Cardiac muscle cell (in vitro differentiated cells and primary cell): ENCODE data around the gene LUC7L3. TPM values are rescaled to one million over a fixed set of nuclear protein-coding genes. Genes with fewer than 3 reads are reported as not detected.

Experiments used
- DNase-seq, 2 donors: peaks; one replicate each; pipeline versions ENCODE4 v3.0.0 to v3.0.0-alpha.2; 2010 to 2017; ENCODE audit warnings: low read depth in 1 of 2, low spot score in 1 of 2
- H3K27ac ChIP-seq: fragments of 200-600 bp; sonication (generic); 2 replicates; pipeline ENCODE4 v1.5.1; 2016
- H3K27me3 ChIP-seq: fragments of 200-600 bp; sonication (generic); 2 replicates; pipeline ENCODE4 v1.6.0; 2016; ENCODE audit warnings: control low read depth
- H3K36me3 ChIP-seq: fragments of 200-600 bp; sonication (generic); 2 replicates; pipeline ENCODE4 v1.5.1; 2016; ENCODE audit warnings: control low read depth
- H3K4me1 ChIP-seq: fragments of 200-600 bp; sonication (generic); 2 replicates; pipeline ENCODE4 v1.8.1; 2017; ENCODE audit warnings: low read depth, mild to moderate bottlenecking, mixed run types
- H3K4me3 ChIP-seq: fragments of 200-600 bp; sonication (generic); 2 replicates; pipeline ENCODE4 v1.5.1; 2016; ENCODE audit warnings: mild to moderate bottlenecking
- H3K9me3 ChIP-seq: fragments of 200-600 bp; sonication (generic); 2 replicates; pipeline ENCODE4 v1.5.1; 2017; ENCODE audit warnings: low read depth, mild to moderate bottlenecking, control low read depth
- CTCF ChIP-seq: IDR thresholded peaks from 2 replicates; pipeline ENCODE4 v1.5.1; 2012; ENCODE audit warnings: low read depth, mild to moderate bottlenecking, low read length
- polyA plus RNA-seq: library from polyadenylated mRNA; unstranded; fragments of >200 nt; fragmentation: Nextera tagmentation; extraction: Ambion mirVana; gene quantifications from 2 replicates; pipeline ENCODE4 v1.2.1, GENCODE V29; 2016
- total RNA-seq: library from RNA; depleted of rRNA; stranded (reverse); fragments of >200 nt; gene quantifications from 2 replicates; pipeline ENCODE4 v1.2.3, GENCODE V29; 2016

LUC7L3 gene
- total and polyA plus RNA-seq, 2 experiments from 2014 or later, result 289 to 398 TPM

- H3K9me3 ChIP-seq, result no peaks in the 10 kb centered on the region
- H3K4me1 ChIP-seq, result peaks cover 19% of the 10 kb centered on the region
- DNase-seq, result no peak
- H3K36me3 ChIP-seq, result no peaks in the 10 kb centered on the region
- H3K4me3 ChIP-seq, result no peak overlapping the region
- no peak overlapping the region for H3K27ac ChIP-seq
- H3K27me3 ChIP-seq, result no peaks in the 10 kb centered on the region
- TF ChIP-seq CTCF, result no peak
Observed at GRCh38 chr17:50710025-50710424, 9.4 kb upstream of the LUC7L3 start.

DNA sequence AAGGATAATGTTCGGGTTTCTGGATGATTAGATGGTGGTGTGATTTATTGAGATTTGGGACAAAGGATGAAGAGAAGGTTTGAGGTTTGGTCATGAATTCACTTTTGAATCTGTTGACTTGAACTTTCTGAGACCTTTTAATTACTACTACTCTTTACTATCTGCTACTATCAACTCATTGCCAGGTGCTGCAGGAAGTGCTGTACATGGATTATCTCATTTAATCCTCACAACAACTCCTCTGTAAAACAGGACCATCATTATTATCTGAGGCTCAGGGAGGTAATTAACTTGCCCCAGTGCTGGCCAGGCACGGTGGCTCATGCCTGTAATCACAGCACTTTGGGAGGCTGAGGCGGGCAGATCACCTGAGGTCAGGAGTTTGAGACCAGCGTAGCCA, 8.8 kb upstream of the LUC7L3 start:
- no peak for TF ChIP-seq CTCF
- Histone ChIP-seq H3K4me3 (no peak overlapping the region), H3K4me1 (peaks cover 19% of the 10 kb centered on the region), H3K9me3 (no peaks in the 10 kb centered on the region), H3K27ac (no peak overlapping the region), H3K27me3 (no peaks in the 10 kb centered on the region), H3K36me3 (no peaks in the 10 kb centered on the region)
- no peak for DNase-seq

DNA sequence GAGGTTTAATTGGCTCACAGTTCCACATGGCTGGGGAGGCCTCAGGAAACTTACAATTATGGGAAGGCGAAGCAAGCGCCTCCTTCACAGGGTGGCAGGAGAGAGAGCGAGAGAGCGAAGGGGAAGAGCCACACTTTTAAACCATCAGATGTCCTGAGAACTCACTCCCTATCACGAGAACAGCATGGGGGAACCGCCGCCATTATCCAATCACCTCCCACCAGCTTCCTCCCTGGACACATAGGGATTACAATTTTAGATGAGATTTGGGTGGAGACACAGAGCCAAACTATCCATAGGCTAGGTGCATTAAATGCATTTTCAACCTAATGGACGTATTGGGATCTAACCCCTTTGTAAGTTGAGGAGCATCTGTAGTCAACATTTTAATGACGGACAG, 6.8 kb upstream of the LUC7L3 start:
- H3K9me3 ChIP-seq, result no peaks in the 10 kb centered on the region
- peaks cover 19% of the 10 kb centered on the region for H3K4me1 ChIP-seq
- DNase-seq, result no peak
- H3K4me3 ChIP-seq, result no peak overlapping the region
- TF ChIP-seq CTCF, result no peak
- H3K27ac ChIP-seq, result no peak overlapping the region
- H3K36me3 ChIP-seq, result no peaks in the 10 kb centered on the region
- H3K27me3 ChIP-seq, result no peaks in the 10 kb centered on the region

DNA sequence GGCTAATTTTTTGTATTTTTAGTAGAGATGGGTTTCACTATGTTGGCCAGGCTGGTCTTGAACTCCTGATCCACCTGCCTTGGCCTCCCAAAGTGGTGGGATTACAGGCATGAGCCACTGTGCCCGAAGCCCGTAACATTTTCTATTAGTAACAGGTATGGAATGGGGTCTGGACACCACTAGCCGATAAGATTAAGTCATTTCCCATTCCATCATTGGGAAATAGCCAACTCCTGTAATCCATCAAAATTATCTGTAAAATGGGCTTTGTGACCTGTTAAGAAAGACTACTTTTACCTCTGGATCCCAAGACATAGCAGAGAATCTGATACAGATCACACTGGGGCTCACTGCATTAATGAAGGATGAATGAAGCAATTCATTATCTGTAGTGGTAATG, 3.9 kb upstream of the LUC7L3 start:
- DNase-seq, result peak in 1 of 2 donors; percentile 29
- peaks cover 6% of the 10 kb centered on the region for H3K4me1 ChIP-seq

DNA sequence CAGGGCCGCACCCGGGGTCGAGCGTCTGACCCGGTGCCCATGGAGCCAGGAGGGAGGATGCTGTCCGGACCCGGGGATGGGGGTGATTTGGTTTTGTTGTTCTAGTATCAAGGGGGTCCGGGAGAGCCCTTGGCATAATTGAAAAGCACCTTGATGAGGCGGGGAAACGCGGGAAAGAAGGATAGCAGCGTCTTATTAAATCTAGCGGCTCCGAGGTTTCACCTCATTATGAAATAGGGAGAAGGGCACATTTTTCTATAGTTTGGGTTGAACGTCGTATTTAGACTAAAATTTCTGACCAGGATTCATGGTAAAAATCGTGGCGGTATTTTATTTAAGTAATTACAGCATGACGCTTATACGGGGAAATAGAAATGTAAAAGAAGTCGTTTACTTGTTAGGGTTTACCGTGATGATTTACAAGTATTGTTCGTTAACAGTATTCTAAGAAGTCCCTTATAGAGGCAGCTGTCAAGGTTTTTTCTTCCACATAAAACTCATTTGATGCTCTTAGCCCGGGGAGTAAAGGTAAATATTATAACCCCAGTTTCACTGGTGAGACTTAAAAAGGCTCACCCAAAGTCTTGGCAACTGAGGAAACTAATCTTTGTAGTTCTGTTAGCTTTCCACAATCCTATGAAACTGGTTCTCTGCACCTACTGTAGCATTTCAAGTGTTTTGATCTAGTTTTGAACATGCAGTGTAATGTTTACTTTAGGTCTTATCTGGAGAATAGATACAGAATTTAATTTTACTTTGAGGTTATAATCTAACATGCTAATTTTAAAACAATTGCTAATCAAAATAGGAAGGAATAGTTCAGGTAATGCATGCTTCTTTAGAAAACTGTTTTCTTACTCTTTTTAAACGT, 756 bp downstream of the LUC7L3 start:
- no peaks in the 10 kb centered on the region for H3K36me3 ChIP-seq
- peak overlapping the region; percentile 97 for H3K27ac ChIP-seq
- no peaks in the 10 kb centered on the region for H3K27me3 ChIP-seq
- no peak for TF ChIP-seq CTCF
- no peaks in the 10 kb centered on the region for H3K9me3 ChIP-seq
- H3K4me3 ChIP-seq, result peak overlapping the region; percentile 85
- peaks cover 26% of the 10 kb centered on the region for H3K4me1 ChIP-seq
- no peak for DNase-seq

More for the DNA sequence above, 3.9 kb upstream of the LUC7L3 start:
- H3K36me3 ChIP-seq, result no peaks in the 10 kb centered on the region
- no peak overlapping the region for H3K27ac ChIP-seq
- no peak for TF ChIP-seq CTCF
- H3K4me3 ChIP-seq, result no peak overlapping the region
- H3K9me3 ChIP-seq, result no peaks in the 10 kb centered on the region
- no peaks in the 10 kb centered on the region for H3K27me3 ChIP-seq
